22Rv1 (cell line): ENCODE results near the gene SRRD.

Experiments
- ZFX ChIP-seq: fragments of 450-650 bp; IDR thresholded peaks from 2 replicates; pipeline ENCODE4 v1.6.1; 2017; ENCODE audit warnings: antibody characterized with exemption, borderline replicate concordance
- TF ChIP-seq, protein P1 (sequence below): fragments of 450-650 bp; IDR thresholded peaks from 2 replicates; pipeline ENCODE4 v1.5.1; 2017; ENCODE audit warnings: mild to moderate bottlenecking

DNA sequence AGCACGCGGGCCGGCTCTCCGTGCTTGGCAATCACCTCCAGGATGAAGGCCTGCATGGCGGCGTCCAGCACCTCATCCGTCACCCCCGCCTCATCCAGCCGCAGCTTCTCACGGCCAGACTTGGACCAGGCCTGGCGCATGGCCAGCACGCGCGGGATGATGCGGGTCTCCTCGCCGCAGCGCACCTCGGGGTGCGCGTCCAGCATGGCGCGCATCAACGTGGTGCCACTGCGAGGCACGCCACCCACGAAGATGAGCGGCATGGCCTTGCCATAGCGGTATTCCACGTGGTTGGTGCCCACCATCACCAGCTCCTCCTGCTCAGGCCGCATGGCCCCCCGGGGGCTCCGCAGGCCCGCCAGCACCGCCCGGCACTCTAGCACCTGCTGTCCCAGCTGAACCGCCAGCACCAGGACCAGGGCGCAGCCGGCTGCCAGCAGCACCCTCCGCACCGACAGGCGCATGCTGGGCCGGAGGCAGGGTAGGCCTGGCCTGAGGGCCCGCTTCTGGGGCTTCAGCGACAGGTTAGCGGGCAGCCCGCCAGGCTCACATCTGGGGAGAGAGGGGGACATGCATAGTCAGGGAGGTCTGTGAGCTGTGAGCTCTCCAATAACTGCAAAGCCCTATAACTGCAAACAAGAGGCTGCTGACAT is 57.6 kb downstream of the SRRD start:
- TF ChIP-seq, protein P1, sequence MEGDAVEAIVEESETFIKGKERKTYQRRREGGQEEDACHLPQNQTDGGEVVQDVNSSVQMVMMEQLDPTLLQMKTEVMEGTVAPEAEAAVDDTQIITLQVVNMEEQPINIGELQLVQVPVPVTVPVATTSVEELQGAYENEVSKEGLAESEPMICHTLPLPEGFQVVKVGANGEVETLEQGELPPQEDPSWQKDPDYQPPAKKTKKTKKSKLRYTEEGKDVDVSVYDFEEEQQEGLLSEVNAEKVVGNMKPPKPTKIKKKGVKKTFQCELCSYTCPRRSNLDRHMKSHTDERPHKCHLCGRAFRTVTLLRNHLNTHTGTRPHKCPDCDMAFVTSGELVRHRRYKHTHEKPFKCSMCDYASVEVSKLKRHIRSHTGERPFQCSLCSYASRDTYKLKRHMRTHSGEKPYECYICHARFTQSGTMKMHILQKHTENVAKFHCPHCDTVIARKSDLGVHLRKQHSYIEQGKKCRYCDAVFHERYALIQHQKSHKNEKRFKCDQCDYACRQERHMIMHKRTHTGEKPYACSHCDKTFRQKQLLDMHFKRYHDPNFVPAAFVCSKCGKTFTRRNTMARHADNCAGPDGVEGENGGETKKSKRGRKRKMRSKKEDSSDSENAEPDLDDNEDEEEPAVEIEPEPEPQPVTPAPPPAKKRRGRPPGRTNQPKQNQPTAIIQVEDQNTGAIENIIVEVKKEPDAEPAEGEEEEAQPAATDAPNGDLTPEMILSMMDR = no peak
- no peak for TF ChIP-seq ZFX
